ENCODE results near the gene PTPA.

DNA sequence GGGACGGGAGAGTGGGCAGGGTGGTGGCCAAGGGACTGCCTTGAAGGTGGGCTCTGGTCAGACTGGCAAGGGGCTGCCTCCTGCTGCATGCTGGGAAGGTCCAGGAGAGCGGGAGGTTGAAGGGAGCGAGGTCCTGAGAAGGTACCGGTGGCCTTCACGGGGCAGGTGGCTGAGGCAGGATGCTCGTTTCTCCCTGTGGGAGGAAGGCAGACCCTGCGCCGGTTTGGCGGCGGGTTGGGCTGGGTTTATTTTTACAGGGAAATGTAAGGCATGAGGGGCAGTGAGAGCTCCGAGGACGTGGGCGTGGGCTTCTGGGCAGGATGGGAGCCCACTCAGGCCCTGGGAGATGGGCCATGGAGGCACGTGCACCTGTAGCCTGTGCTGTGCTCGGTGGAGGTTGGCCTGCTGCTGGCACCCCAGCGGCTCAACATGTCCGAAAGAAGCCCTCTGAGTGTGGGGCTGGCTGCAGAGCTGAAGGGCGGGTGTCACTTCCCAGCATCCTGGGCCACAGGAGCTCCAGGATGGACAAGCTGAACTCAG, 39.5 kb downstream of the PTPA start:
- TF ChIP-seq CTCF (IDR thresholded peaks at IDR 0.05) (no peak), POLR2A (IDR thresholded peaks at IDR 0.05) (no peak)

Measured in Peyer's patch (tissue), 4 donors.